ENCODE results near the gene CDS2.

DNA sequence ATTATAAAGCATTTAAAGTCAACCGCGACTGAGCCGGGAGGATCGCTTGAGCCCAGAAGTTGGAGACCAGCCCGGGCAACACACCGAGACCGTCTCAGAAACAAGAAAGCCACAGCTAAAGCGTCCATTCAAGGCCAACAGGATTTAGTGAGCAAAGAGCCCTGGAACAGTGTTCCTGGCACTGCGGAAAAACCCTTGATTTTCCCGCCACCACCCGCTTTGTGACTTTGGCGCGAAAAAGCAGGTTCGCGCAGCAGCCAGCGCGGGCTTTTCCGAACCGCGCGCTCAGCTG, 7.7 kb upstream of the CDS2 start:
- TF ChIP-seq, protein P1, sequence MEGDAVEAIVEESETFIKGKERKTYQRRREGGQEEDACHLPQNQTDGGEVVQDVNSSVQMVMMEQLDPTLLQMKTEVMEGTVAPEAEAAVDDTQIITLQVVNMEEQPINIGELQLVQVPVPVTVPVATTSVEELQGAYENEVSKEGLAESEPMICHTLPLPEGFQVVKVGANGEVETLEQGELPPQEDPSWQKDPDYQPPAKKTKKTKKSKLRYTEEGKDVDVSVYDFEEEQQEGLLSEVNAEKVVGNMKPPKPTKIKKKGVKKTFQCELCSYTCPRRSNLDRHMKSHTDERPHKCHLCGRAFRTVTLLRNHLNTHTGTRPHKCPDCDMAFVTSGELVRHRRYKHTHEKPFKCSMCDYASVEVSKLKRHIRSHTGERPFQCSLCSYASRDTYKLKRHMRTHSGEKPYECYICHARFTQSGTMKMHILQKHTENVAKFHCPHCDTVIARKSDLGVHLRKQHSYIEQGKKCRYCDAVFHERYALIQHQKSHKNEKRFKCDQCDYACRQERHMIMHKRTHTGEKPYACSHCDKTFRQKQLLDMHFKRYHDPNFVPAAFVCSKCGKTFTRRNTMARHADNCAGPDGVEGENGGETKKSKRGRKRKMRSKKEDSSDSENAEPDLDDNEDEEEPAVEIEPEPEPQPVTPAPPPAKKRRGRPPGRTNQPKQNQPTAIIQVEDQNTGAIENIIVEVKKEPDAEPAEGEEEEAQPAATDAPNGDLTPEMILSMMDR (CRISPR knock-in tag; IDR thresholded peaks at IDR 0.05): no peak
- TF ChIP-seq MYC (CRISPR knock-in tag; IDR thresholded peaks at IDR 0.05; ENCODE audit: borderline replicate concordance): peak; percentile 89; the same call in 1 of the 2 replicates
- TF ChIP-seq POLR2A (IDR thresholded peaks at IDR 0.05; ENCODE audit: insufficient read depth in 1 of 2, low read depth in 2 of 2, low read length in 2 of 2): no peak
- no peak for TF ChIP-seq EP300 (IDR thresholded peaks at IDR 0.05; ENCODE audit: low read depth in 2 of 2, low read length in 2 of 2)
- TF ChIP-seq EP300 (CRISPR knock-in tag; IDR thresholded peaks at IDR 0.05; ENCODE audit: borderline replicate concordance): peak; percentile 35; the same call in 1 of the 2 replicates
- TF ChIP-seq ETV5 (CRISPR knock-in tag; IDR thresholded peaks at IDR 0.05; ENCODE audit: borderline replicate concordance): peak; percentile 85
- peak; percentile 98 for TF ChIP-seq MED13 (CRISPR knock-in tag; IDR thresholded peaks at IDR 0.05)
- TF ChIP-seq MLLT10 (CRISPR knock-in tag; IDR thresholded peaks at IDR 0.05): no peak; the same call in 1 of the 2 replicates
- TF ChIP-seq TRIM24 (CRISPR knock-in tag; IDR thresholded peaks at IDR 0.05): no peak
- no peak for TF ChIP-seq HDAC2 (CRISPR knock-in tag; IDR thresholded peaks at IDR 0.05)
- no peak; the same call in 1 of the 2 replicates for TF ChIP-seq FOXJ3 (CRISPR knock-in tag; IDR thresholded peaks at IDR 0.05; ENCODE audit: borderline replicate concordance)
- TF ChIP-seq RAD21 (CRISPR knock-in tag; IDR thresholded peaks at IDR 0.05): no peak
- TF ChIP-seq ARHGAP35 (CRISPR knock-in tag; IDR thresholded peaks at IDR 0.05; ENCODE audit: borderline replicate concordance): no peak
- TF ChIP-seq CREM (IDR thresholded peaks at IDR 0.05): no peak
- peak; percentile 40; the same call in 1 of the 2 replicates for TF ChIP-seq CREM (CRISPR knock-in tag; IDR thresholded peaks at IDR 0.05)
- no peak for TF ChIP-seq TP53 (CRISPR knock-in tag; conservative IDR thresholded peaks at IDR 0.05)

Data from HepG2 (cell line).